CMK (cell line): ENCODE results near the gene DICER1.
"Not testable (repeated sequence)": the region's sequence is repeated elsewhere in the genome, so short reads cannot be mapped to it uniquely, and the experiment has no call there.

Experiments
- DNase-seq: peaks from one replicate; pipeline ENCODE4 v3.0.0-alpha.2; 2010; ENCODE audit warnings: low read depth

Gene DICER1

DNA sequence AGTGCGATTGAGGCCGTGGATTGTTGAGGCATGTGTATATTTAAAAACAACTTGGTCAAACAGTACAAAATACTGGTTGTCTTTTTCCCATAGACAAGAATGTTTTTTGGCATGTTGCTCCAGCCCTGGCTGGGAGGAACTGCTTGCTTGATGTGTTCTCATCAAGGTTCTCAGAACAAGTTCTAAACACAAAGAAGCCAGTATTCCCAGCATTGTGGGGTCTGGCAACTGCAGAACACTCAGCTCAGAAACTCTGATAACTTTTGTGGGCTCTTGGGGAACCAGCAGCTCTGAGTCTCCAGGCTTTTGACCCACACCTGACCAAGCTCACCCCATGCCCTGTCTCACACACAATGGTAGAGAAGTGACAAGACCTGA lies 27.1 kb upstream of the DICER1 start:
- DNase-seq = no peak

DNA sequence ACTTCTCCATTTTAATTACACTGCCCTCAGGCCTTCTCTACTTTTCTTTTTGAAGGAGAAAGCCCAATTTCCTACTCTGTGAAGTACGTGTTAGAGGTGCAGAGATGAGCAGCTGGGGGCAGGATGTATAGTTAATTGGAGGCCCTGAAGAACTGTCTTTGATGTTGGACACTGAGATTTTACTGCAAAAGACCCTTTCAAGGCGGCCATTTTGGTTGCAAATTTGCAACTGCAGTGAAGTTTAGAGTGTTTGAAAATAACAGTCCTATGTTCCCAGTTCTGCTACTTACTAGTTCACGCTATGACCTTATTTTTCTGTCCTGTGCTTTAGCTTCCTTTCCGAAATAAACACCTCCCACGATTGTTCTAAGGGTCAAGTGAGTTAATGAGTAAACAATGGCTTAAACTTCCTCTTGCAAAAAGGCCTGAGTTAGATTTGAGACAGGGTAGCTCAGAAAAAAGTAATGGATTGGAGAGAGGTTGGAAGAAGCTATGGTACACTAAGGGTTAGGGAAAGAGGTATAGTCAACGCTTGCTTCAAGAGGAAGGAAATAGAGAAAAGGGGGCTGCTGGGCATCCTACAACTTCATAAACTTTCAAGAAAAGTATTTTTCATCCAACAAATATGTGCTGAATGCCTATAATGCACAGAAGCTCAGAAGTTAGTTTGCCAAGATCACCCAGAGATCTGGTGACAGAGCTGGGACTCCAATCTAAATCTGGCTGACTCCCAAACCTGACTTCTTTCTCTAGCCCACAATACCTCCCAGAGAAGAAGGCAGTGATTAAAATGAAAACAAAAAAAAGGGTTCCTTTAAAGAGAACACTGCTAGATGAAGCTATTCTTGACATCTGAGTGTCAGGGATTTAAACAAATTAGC lies 26.4 kb upstream of the DICER1 start:
- no peak for DNase-seq

DNA sequence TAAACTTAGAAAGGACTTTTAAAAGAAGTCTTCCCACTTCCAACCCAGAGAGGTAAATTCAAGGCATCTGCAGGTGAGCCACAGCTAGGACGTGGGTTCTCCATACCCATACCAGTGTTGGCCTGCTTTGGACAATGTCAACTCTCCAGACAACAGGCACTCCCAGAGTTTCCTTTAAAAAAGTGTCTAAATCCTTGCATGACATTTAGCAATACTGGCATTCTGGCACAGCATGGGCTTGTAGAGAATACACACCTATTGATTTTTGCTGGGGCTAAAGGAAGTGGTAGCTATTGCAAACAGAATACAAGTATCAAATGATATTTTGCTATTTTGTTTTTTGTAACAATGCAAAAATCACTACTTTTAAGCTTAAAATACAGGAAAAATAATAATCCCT lies 25.8 kb upstream of the DICER1 start:
- no peak for DNase-seq

DNA sequence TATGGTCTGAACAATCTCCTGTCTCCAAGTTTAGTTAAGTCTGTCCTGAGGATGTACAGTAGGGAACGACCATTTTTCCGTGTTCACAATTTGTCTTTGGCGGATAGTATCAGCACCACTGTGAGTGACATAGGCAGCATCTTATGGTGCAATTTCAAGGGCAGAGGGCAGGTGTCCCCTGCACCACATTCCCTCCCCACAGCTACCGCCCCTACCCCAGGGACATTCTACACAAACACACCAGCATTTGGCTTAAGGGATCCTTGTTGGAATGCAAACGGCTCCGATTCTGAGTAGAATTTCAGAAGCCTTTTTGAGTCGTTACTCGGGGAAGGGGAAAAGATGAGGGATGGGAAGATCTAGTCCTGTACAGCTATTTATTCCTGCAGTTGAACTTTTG lies 25.1 kb upstream of the DICER1 start:
- DNase-seq = no peak

DNA sequence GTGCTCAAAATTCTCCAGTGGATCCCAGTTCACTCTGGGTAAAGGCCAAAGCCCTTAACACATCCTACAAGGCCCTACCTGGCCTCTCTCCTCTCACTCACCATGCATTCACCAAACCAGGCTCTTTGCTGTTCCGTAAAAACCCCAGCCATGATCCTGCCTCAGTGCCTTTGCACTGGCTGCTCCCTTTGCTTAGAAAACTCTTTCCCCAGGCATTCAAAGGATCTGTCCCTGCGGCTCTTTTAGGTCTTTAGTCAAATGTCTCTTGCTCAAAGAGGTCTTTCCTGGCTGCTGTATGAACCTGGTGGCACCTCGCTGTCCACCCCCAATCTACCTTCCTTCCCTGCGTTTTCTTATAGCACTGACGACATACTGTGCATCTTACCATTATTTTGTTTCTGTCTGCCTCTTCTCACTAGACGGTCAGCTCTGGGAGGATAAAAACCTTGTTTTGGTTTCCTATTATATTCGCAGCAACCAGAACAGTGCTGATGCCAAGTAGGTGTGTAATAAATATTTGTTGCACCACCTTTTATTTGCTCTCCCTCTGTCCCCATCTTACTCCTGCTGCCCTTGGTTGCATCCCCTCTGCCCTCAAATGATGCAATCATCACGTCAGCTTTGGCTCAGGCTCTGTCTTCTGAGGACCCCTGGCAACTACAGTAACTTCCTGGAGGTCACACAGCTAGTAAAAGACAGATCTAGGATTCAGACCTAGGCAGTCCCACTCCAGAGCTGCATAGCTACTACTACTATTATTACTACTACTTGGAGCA lies 23.8 kb upstream of the DICER1 start:
- no peak for DNase-seq

DNA sequence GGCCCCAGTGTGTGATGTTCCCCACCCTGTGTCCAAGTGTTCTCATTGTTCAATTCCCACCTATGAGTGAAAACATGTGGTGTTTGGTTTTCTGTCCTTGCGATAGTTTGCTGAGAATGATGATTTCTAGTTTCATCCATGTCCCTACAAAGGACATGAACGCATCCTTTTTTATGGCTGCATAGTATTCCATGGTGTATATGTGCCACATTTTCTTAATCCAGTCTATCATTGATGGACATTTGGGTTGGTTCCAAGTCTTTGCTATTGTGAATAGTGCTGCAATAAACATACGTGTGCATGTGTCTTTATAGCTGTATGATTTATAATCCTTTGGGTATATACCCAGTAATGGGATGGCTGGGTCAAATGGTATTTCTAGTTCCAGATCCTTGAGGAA lies 18.3 kb upstream of the DICER1 start:
- not testable (repeated sequence) for DNase-seq

DNA sequence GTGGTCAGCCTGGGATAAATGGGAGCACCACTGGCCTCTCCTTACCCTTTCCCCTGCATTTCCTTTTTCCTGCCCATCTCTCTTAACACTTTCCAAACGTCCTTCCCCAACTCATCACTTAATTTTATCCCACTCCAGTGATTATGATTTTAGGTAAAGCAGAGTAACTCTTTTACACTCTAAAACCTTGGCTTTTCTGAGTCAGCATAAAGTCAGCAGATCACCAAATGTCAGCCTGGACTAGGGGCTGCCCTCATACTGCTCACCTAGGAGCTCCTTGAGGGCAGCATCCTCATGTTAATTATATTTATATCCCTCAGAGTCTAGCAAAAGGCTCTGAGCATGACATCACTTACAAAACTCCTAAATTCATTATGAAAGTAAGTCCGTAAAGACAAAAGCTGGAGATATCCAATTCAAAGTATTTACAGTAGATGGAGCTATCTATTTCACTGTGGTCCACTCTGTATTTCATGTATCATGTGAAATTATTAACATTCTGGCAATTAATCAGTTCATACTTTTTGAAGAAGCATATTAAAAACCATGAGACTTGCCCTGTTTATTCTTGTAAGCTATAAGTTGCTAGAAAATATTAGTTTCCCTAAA lies 17.0 kb upstream of the DICER1 start:
- DNase-seq = no peak

DNA sequence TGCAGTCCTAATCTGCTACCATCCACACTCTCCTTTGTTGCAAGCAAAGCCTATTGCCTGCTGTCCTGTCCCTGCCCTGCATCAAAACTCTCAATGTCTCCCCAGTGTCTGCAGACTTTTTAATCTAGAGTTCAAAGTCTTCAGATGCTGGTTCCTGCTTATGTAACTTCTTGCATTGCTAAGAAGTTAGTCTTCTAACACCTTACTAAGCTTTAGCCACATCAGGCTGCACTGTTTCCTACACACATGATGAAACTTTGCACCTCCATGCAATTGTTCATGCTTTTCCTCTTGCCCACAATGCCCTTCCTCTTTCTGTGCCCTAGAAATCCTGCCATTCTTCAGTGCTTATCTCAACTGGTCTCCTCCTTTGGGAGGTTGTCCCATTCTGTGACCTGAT lies 16.2 kb upstream of the DICER1 start:
- DNase-seq = no peak

DNA sequence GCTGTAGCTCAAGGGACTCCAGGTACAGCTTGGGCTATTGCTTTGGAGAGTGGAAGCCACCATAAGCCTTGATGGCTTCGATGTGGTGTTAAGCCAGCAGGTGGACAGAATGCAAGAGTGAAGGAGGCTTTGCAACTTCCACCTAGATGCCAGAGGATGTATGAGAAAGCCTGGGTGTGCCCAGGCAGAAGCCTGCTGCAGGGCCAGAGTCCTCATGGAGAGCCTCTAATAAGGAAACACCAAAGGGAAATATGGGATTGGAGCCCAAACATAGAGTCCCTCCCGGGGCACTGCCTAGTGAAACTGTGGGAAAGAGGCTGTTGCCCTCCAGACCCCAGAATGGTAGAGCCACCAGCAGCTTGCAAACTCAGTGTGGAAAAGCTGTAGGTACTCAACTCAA lies 9.8 kb upstream of the DICER1 start:
- no peak for DNase-seq

DNA sequence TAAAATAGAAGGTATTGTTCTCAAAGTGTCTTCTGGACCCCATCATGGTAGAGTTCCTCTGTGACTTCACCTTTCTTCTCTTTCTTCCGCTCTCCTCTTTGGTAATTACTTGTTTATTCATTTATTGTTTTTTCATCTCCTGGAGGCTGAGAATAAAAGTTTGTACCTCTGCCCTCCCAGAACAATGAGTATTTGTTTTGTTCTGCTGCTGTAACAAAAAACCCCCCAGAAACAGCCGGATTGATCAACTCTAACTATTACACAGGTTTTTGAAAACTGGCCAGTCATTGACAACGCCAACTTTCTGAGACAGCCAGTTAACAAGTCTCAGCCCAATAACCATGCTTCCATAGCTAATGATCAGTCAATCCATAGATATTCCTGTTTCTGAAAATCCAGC lies 8.2 kb upstream of the DICER1 start:
- no peak for DNase-seq

DNA sequence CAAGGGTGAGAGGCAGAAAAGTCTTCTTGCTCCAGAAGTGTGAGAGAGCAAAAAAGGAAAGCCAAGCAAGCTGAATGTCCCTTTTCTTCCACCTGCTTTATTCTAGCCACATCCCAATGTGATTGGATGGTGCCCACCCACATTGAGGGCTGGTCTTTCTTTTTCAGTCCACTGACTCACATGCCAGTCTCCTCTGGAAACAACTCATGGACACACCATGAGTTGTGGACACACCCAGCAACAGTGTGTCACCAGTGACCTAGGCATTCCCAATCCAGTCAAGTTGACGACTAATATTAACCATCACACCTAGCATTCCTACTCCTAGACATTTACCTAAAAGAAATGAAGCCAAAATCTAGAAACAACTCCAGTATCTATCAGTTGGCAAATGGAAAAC lies 7.2 kb upstream of the DICER1 start:
- no peak for DNase-seq

DNA sequence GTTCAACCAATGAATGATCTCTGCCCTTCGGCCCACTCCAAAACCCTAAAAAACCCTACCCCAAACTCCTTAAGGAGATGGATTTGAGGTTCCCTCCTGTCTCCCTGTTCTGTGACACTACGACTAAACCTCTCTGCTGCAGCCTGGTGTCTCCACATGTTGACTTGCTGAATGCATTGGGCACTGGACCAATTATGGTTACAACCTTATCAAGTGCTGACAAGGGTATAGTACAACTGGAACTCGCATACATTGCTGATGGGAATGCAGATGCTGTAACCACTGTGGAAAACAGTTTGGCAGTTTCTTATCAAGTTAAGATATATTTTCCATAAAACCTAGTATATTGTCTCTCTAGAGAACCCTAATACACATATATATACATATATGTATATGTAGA lies 6.3 kb upstream of the DICER1 start:
- DNase-seq = no peak

DNA sequence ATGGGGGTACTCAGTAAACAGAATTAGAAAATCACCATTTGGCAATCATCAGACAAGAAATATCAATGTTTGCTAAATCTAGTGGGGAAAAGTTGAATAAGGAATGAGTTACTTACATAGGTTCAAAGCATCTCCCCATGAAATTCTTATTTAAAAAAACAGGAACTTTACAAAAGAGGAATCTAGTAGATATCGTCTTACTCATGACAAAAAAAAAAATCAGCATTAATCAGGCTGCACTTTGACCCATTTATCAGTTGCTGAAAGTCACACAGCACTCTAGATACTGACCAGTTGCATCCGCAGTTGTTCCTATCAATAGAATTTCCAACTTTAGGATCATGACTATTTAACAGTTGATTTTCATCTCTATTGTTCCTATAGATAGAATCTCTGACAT lies 5.8 kb upstream of the DICER1 start:
- DNase-seq = no peak

DNA sequence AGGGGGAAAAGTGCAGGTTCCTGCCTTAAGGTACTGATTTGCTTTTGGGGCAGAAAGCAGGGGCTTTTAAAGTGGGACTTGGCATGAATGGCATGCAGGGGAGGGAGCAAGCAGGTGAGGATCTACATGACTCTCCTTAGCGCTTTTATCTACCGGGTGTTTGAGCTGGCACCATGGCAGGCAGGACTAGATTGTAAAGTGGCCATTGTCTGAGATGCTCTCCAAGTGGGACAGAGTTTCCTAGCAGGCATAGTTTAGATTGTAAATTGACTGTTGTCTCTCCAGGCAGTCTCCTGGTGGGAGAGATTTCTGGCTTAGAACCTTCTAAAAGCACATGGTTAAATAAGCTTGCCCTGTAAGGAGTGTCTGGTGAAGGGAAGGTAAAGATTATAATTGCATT lies 5.3 kb upstream of the DICER1 start:
- no peak for DNase-seq

DNA sequence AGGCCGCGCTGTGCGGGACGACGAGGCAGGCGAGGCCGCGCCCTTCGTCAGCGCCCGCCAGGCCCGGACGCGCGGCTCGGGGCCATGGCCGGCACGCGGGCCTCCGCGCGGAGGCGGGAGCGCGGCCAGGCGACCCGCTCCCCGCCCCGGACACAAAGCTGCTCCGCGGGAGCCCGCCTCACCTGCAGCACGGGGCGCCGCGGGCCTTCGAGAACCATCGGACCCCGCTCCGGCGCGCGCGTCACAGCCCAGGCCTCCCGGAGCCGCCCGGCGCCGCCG lies 342 bp downstream of the DICER1 start:
- no peak for DNase-seq

DNA sequence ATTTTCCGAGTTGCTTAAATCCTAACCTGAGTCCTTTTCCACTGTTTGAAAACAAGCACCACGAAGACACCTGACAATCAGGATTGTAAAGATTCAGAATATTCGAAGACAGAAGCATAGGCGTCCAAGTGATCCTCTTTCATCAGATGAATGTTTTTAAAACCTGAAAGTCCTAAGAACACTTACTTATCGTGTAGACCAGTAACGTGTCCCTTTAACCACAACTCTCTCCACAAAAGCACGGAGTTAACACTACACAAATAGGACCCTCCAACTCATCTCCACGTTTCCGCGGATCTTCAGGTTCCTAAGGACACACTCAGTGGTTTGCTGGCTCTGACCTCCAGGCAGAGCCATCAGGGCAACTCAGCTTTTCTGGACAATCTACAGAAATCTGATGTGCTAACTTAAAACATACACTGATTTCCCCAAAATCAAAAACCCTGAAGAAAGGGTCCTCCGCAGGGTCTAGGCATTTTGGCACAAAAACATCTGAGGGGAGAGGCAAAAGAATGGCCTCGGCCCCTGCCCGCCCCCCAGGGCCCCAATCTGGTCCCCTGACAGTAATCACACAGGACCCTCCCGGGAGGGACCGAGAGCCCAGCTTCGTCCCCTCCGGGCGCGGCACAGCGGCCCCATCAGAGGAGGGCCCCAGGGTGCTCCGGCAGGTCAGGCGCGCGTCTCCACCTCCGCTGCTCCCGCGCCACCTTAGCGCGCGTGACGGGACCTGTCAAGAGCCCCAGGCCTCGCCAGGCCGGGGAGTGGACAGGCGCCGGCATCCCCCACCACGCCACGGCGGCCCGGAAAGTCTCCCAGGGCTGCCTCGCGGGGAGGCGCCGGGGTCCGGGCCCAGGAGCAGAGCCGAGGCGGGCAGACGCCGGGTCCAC lies 925 bp downstream of the DICER1 start:
- no peak for DNase-seq

DNA sequence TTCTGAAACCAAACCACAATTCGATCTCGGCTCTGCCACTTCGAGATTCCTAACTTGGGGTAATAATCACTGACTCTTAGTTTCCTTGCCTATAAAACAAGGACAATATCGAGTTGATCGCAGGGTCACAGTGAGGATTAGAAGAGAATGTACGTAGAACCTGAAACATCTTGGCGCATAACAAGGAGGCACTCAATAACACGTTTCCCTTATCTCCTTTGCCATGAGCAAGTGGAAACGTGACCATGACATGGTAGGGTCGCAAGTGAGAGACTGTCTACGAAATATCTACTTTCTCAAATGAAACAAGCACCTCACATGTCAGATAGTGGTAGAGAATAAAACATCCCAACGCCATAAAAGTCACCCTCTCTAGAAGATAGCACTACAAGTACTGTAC lies 2.3 kb downstream of the DICER1 start:
- DNase-seq = no peak

DNA sequence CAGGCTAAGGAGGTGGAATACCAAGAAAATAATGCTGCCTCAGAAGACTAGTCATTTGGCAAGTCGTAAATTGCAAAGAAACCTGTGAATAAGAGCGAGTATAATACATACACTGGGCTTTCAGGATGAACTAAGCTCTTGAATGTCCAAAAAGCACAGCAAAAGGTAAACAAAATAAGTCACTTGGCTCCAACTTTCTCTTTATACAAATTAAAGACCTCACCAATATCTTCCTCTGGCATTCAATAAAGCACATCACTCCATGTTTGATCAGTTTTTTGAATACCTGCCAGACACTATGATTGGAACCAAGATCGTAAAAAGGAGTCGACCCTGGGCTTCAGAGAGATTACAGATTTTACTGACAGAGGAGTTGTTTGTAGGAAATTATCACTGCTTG lies 3.5 kb downstream of the DICER1 start:
- DNase-seq = no peak

DNA sequence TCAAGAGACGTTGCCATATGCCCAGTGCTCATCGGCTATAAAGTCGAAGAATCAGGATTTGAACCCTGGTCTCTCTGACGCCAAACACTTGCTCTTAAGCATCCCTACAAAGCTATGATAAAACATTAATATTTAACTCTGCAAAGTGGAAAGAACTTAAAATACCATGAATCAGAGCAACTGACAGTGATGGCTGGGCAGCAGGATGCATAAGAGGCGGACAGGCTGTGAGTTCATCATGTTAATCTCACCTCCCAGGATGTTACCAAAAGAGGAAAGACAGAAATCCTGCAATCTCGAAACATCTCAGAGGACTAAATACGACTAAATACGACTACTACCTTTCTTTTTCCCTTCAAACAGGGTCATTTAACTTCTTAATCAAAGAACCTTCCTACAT lies 5.8 kb downstream of the DICER1 start:
- no peak for DNase-seq

DNA sequence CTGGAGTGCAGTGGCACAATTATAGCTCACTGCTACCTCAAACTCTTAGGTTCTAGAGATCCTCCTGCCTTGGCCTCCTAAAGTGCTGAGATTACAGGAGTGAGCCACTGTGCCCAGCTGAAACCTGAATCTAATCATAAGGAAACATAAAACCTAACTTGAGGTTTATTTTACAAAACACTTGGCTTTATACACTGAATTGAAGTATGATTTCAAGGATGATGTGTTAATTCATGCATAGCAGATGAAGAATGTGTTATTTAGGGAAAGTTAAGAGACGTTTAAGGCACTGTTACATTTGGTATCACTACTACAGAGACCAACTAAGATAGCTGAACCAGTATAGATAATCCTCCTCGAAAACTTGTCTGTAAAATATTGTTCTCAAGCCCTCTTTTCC lies 6.4 kb downstream of the DICER1 start:
- no peak for DNase-seq

DNA sequence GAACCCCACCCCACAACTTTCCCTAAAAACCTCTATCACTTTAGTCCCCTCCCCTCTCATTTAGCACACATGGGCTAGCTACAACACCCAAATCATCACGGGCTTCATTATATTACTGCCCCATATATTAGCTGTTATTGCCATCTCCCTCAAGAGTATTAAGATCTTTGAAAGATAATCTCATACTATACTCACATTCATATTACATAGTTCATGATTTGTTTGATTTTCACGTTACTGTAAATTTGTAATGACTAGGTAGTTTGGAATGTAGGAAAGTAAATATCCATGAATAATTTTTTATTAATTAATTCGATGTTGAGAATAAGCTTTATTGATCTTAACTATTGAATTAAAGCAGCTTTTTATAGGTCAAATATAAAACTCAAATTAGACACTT lies 7.9 kb downstream of the DICER1 start:
- DNase-seq = no peak

DNA sequence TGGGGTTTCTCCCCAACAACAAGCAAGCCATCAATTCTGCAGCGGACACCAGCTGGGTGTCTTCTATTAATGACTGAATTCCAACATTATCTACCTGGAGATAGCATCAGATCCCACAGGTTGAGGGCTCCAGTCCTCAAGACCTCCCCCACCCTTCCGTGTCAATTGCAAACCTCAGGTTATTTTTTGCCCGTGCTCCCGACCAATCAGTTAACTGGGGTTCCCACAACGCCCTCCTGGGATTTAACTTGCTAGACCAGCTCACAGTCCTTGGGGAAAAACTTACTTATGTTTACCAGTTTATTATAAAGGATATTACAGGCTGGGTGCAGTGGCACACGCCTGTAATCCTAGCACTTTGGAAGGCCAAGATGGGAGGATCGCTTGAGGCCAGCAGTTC lies 9.7 kb downstream of the DICER1 start:
- no peak for DNase-seq
